ENCODE results near the gene ZNF528.
A peak's percentile ranks its signal among the peaks of the same experiment; 100 is the strongest.

The ZNF528 gene

GRCh38 chr19:52451241-52451640, 53.6 kb downstream of the ZNF528 start:
- no peak for ATAC-seq
- TF ChIP-seq ZFP30 (CRISPR knock-in tag; IDR thresholded peaks at IDR 0.05) = no peak
- TF ChIP-seq ZFP3 (CRISPR knock-in tag; IDR thresholded peaks at IDR 0.05) = no peak
- TF ChIP-seq OSR1 (CRISPR knock-in tag; IDR thresholded peaks at IDR 0.05) = no peak
- no peak for TF ChIP-seq TOX (CRISPR knock-in tag; IDR thresholded peaks at IDR 0.05; ENCODE audit: borderline replicate concordance)
- no peak for TF ChIP-seq ZNF8 (CRISPR knock-in tag; IDR thresholded peaks at IDR 0.05)
- no peak for TF ChIP-seq PPARA (CRISPR knock-in tag; IDR thresholded peaks at IDR 0.05; ENCODE audit: borderline replicate concordance)
- TF ChIP-seq ARNTL (CRISPR knock-in tag; IDR thresholded peaks at IDR 0.05; ENCODE audit: borderline replicate concordance, low read depth) = no peak
- no peak for TF ChIP-seq CSRNP3 (CRISPR knock-in tag; IDR thresholded peaks at IDR 0.05)
- no peak for TF ChIP-seq GLIS3 (CRISPR knock-in tag; IDR thresholded peaks at IDR 0.05)
- TF ChIP-seq ZNF565 (CRISPR knock-in tag; conservative IDR thresholded peaks at IDR 0.05; ENCODE audit: low read depth) = no peak
- TF ChIP-seq BACH2 (CRISPR knock-in tag; IDR thresholded peaks at IDR 0.05; ENCODE audit: borderline replicate concordance) = no peak
- no peak for TF ChIP-seq SNAI2 (CRISPR knock-in tag; IDR thresholded peaks at IDR 0.05)
- TF ChIP-seq ZC3H10 (CRISPR knock-in tag; IDR thresholded peaks at IDR 0.05) = no peak
- no peak for TF ChIP-seq CSDC2 (CRISPR knock-in tag; IDR thresholded peaks at IDR 0.05)

GRCh38 chr19:52453324-52454094, 55.9 kb downstream of the ZNF528 start, which contains the start of gene ZNF578:
TSS of gene ZNF578 (plus strand) at chr19:52453553. CDS start at chr19:52501846, 48,293 bp downstream.
- peak; percentile 95 for ATAC-seq
- no peak for TF ChIP-seq CREB5 (CRISPR knock-in tag; IDR thresholded peaks at IDR 0.05; ENCODE audit: low read depth)
- no peak for TF ChIP-seq TSHZ2 (CRISPR knock-in tag; IDR thresholded peaks at IDR 0.05)
- no peak for TF ChIP-seq TOX (CRISPR knock-in tag; IDR thresholded peaks at IDR 0.05; ENCODE audit: borderline replicate concordance)
- TF ChIP-seq POU6F1 (CRISPR knock-in tag; IDR thresholded peaks at IDR 0.05; ENCODE audit: borderline replicate concordance, low read depth) = no peak
- no peak for TF ChIP-seq RARB (CRISPR knock-in tag; IDR thresholded peaks at IDR 0.05)
- no peak for TF ChIP-seq CSRNP3 (CRISPR knock-in tag; IDR thresholded peaks at IDR 0.05)
- no peak for TF ChIP-seq PATZ1 (CRISPR knock-in tag; IDR thresholded peaks at IDR 0.05; ENCODE audit: borderline replicate concordance)
- no peak for TF ChIP-seq ZNF565 (CRISPR knock-in tag; conservative IDR thresholded peaks at IDR 0.05; ENCODE audit: low read depth)
- no peak for TF ChIP-seq OSR1 (CRISPR knock-in tag; IDR thresholded peaks at IDR 0.05)
- TF ChIP-seq PPARA (CRISPR knock-in tag; IDR thresholded peaks at IDR 0.05; ENCODE audit: borderline replicate concordance) = no peak
- no peak for TF ChIP-seq ZFP30 (CRISPR knock-in tag; IDR thresholded peaks at IDR 0.05)
- TF ChIP-seq TCF4 (CRISPR knock-in tag; IDR thresholded peaks at IDR 0.05; ENCODE audit: borderline replicate concordance) = no peak
- no peak for TF ChIP-seq ZC3H10 (CRISPR knock-in tag; IDR thresholded peaks at IDR 0.05)

Measured in SK-N-SH treated with all-trans-retinoic acid at 6 μM for 48 hours (cell line).